GM10266 (cell line): ENCODE measurements around the gene AGFG1.
A peak's percentile ranks its signal among the peaks of the same experiment; 100 is the strongest.

Experiments
- DNase-seq: peaks from one replicate; pipeline ENCODE4 v3.0.0; 2012; ENCODE audit errors: extremely low spot score
- TF ChIP-seq, protein P1 (sequence below): IDR thresholded peaks from 2 replicates; pipeline ENCODE4 v1.5.1; 2012; ENCODE audit warnings: mild to moderate bottlenecking, low read depth; ENCODE audit not compliant: control insufficient read depth, insufficient read depth; ENCODE audit errors: missing control alignments

The AGFG1 gene

DNA sequence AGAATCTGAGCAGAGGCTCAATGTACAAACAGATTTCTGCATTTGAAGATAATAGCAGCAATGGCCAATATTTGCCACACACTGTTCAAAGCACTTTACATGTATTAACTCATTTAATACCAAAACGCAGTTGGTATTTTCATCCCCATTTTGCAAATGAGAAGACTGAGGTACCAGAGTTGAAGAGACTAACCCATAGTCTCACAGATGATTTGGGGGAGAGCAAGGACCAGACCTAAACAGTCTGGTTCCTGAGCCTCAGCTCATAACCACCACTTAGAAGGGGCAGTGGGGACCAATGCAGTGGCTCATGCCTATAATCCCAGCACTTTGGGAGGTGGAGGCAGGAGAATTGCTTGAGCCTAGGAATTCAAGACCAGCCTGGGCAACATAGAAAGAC lies 18.1 kb upstream of the AGFG1 start:
- no peak for DNase-seq
- TF ChIP-seq, protein P1, sequence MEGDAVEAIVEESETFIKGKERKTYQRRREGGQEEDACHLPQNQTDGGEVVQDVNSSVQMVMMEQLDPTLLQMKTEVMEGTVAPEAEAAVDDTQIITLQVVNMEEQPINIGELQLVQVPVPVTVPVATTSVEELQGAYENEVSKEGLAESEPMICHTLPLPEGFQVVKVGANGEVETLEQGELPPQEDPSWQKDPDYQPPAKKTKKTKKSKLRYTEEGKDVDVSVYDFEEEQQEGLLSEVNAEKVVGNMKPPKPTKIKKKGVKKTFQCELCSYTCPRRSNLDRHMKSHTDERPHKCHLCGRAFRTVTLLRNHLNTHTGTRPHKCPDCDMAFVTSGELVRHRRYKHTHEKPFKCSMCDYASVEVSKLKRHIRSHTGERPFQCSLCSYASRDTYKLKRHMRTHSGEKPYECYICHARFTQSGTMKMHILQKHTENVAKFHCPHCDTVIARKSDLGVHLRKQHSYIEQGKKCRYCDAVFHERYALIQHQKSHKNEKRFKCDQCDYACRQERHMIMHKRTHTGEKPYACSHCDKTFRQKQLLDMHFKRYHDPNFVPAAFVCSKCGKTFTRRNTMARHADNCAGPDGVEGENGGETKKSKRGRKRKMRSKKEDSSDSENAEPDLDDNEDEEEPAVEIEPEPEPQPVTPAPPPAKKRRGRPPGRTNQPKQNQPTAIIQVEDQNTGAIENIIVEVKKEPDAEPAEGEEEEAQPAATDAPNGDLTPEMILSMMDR, result no peak

DNA sequence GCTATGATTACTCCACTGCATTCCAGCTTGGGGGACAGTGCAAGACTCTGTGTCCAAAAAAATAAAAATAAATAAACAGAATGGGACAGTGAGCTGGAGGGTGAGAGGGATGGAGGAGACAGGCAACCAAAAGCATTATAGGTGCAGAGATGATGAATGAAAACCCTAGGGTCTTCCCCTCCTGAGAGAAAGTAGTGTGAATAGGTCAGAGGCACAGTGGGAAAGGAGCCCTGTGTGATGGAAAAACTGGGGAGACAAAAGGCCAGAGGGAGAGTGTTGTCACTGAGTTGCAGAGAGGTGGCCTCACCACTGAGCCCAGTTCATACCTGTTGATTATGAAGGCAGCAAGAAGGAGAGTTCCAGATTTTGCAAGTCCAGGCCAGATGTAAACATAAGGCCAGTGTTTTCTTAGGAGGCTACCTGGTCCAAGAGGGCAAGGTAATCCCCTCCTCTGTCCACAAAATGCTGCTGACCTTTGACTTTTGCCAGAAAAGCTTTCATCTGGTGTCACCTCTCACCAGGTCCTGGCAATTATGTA lies 17.6 kb upstream of the AGFG1 start:
- TF ChIP-seq, protein P1, result no peak
- DNase-seq, result no peak

DNA sequence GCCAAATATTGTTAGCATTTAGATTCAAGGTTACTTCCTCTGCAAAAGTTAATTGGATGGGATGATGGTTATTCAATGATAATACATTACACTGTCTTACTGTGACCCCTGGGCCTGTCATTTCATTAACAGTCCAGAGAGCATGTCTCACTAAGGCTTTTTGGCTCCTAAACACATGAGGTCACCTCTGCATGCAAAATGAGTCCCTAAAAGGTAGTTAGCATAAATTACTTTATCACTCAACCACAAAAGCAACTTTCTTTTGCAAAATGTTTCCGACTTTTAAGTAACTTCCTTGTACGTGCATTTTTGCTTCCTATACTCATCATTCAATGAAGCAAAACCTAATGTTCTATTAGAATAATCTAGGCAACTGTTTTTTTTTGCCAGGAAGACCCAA lies 16.8 kb upstream of the AGFG1 start:
- no peak for DNase-seq
- TF ChIP-seq, protein P1, result no peak

DNA sequence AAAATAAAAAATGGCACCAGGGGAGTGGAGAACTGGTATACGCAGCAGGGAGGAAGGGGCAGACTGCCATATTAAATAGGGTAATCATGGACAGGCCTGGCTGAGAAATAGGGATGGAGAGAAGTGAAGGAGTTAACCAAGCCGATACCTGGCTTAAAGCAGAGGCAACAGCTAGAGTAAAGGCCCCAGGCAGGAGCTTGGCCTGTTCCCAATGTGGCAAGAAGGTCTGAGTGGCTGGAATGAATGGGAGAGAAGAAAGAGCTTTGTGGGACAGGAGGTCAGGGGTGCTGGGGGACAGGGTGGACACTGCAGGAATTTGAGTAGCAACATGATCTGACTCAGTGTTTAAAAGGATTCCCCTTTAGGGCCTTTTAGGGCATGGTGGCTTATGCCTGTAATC lies 15.9 kb upstream of the AGFG1 start:
- TF ChIP-seq, protein P1, result no peak
- DNase-seq, result no peak

DNA sequence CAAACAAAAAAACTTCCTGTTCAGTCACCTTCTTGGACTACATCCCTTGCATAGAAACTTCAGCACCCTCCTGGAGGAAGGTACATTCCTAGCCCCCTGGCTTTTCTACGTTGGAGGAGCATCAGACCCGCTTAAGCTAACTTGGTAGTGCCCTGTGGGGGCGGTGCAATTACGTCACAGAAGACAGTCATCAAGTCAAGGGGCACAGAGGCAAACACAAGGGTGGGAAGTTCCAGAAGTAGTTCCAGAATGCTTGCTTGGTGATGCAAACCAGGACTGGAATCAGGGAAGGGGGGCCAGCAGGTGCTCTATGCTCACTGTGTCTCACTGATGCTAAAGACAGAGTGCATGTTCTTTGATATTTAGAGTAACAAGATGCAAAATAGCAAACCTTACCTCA lies 15.2 kb upstream of the AGFG1 start:
- DNase-seq, result no peak
- TF ChIP-seq, protein P1, result no peak

DNA sequence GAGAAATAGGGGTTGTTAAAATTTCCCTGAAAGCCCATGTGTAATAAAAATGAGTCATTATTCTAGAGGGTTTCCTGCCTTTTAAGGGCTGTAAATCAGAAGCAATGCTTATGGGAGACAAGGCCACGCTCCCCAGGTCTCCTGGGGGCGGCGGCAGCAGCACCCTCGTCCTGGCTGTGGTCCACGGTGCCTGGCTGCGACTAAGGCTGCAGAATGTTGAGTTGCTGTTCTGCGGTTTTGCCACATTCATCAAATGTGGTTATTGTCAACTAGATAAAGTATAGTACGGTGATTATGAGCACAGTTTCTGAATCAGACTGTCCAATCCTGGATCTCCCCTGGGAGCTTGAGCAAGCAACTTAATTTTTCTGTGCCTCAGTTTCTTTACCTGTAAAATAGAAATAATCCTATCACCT lies 11.9 kb upstream of the AGFG1 start:
- peak; percentile 47 for DNase-seq
- TF ChIP-seq, protein P1, result no peak

DNA sequence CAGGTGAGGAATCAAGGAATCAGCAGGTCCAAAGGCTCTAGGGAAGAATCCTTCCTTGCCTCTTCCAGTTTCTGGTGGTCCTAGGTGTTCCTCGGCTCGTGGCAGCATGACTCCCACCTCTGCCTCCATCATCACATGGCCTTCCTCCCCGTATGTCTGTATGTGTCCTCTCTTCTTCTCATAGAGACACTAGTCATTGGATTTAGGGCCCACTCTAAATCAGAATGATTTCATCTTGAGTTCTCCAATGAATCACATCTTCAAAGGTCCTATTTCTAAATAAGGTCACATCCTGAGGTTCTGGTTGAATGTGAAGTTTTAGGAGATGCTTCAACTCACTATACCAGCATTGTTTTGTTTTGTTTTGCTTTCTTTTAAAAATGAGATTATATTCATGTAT lies 11.1 kb upstream of the AGFG1 start:
- TF ChIP-seq, protein P1, result no peak
- DNase-seq, result no peak
